HCT116 (cell line): Measurements from ENCODE around the gene TCERG1L. TPM values are rescaled to one million over a fixed set of nuclear protein-coding genes. Genes with fewer than 3 reads are reported as not detected.

Experiments used
- ATAC-seq: fragments of 200-7000 bp; cut with Tn5 transposase; 2 replicates; pipeline ENCODE4 v1.9.1; 2020; ENCODE audit warnings: mild to moderate bottlenecking, moderate library complexity
- BruUV-seq: library from RNA; stranded (reverse); fragments of 400-500 nt; replicated peaks from 2 replicates; lab custom pipeline; 2021; lab: Mats Ljungman, UMichigan
- CTCF ChIA-PET: fragments of 300-600 bp; sonication (Branson Sonifier 250); formaldehyde crosslinking; loops from one replicate; lab custom pipeline; 2021; ENCODE audit warnings: antibody characterized with exemption; lab: Charles Lee
- POLR2A ChIA-PET: fragments of 300-600, 350-600 bp; sonication (Branson Sonifier 250); formaldehyde crosslinking; loops from one replicate; lab custom pipeline; 2021; ENCODE audit warnings: antibody characterized with exemption; lab: Charles Lee
- RAD21 ChIA-PET, 2 experiments: fragments of 300-600 bp; sonication (Branson Sonifier 250); formaldehyde crosslinking; loops; one replicate each; lab custom pipeline; 2023; ENCODE audit warnings: low total read pairs in 2 of 2; ENCODE audit not compliant: uncharacterized antibody in 2 of 2, unreplicated experiment in 2 of 2, low non-redundant PET in 1 of 2; lab: Charles Lee
- DNase-seq: peaks from one replicate; pipeline ENCODE4 v3.0.0-alpha.2; 2010; ENCODE audit warnings: low read depth, low spot score
- H2AFZ ChIP-seq: fragments of 200-600 bp; shearing (Covaris generic), sonication (generic); 2 replicates; pipeline ENCODE4 v1.6.1; 2017; ENCODE audit warnings: low read depth, mixed run types, mixed read lengths, antibody characterized with exemption, low read length; ENCODE audit not compliant: poor library complexity, severe bottlenecking
- H3K27ac ChIP-seq: 2 replicates; pipeline ENCODE4 v1.5.1; 2012; ENCODE audit warnings: low read depth, low read length
- H3K27me3 ChIP-seq: fragments of 200-600 bp; sonication (generic); 2 replicates; pipeline ENCODE4 v1.6.1; 2016; ENCODE audit warnings: mixed run types, low read length, mixed read lengths; ENCODE audit not compliant: insufficient read depth
- H3K36me3 ChIP-seq, 2 experiments: fragments of 200-500 bp in 1 of 2; fragments of 200-600 bp in 1 of 2; sonication (Bioruptor generic) in 1 of 2; sonication (generic) in 1 of 2; 2 replicates each; pipeline versions ENCODE4 v1.5.1 to v1.6.1; 2014 to 2016; ENCODE audit warnings: low read length in 2 of 2, inconsistent platforms in 1 of 2, mixed read lengths in 1 of 2, mixed run types in 1 of 2; ENCODE audit not compliant: insufficient read depth in 2 of 2, control insufficient read depth in 1 of 2
- H3K4me1 ChIP-seq, 2 experiments: fragments of 200-600 bp in 1 of 2; sonication (generic) in 1 of 2; 2 replicates each; pipeline versions ENCODE4 v1.5.1 to v1.6.1; 2012 to 2017; ENCODE audit warnings: low read length in 2 of 2, inconsistent platforms in 1 of 2, mild to moderate bottlenecking in 1 of 2, mixed read lengths in 1 of 2, mixed run types in 1 of 2, moderate library complexity in 1 of 2; ENCODE audit not compliant: insufficient read depth in 2 of 2, control insufficient read depth in 1 of 2
- H3K4me2 ChIP-seq: fragments of 200-600 bp; sonication (generic); 2 replicates; pipeline ENCODE4 v1.6.1; 2017; ENCODE audit warnings: mixed run types, low read length, mixed read lengths
- H3K4me3 ChIP-seq, 2 experiments: fragments of 200-600 bp in 1 of 2; sonication (generic) in 1 of 2; replicated peaks in 1 of 2; 2 replicates each; pipeline ENCODE4 v1.5.1; 2011 to 2016; ENCODE audit warnings: low read length in 2 of 2, control low read depth in 1 of 2, low read depth in 1 of 2, mild to moderate bottlenecking in 1 of 2, mixed read lengths in 1 of 2, mixed run types in 1 of 2
- H3K79me2 ChIP-seq: fragments of 200-600 bp; sonication (generic); 2 replicates; pipeline ENCODE4 v1.6.1; 2017; ENCODE audit warnings: mild to moderate bottlenecking, mixed run types, low read length, moderate library complexity, mixed read lengths; ENCODE audit not compliant: insufficient read depth
- H3K9ac ChIP-seq: fragments of 200-600 bp; sonication (generic); 2 replicates; pipeline ENCODE4 v1.6.1; 2016; ENCODE audit warnings: low read length, mixed read lengths
- H3K9me2 ChIP-seq: fragments of 200-600 bp; sonication (generic), shearing (Covaris generic); 2 replicates; pipeline ENCODE4 v1.6.1; 2017; ENCODE audit warnings: mixed run types, mild to moderate bottlenecking, moderate library complexity; ENCODE audit not compliant: insufficient read depth
- H3K9me3 ChIP-seq, 2 experiments: fragments of 200-500 bp in 1 of 2; fragments of 200-600 bp in 1 of 2; sonication (Bioruptor generic) in 1 of 2; sonication (generic) in 1 of 2; 2 replicates each; pipeline ENCODE4 v1.6.1; 2014 to 2017; ENCODE audit warnings: low read length in 2 of 2, mixed read lengths in 2 of 2, inconsistent platforms in 1 of 2, low read depth in 1 of 2, mild to moderate bottlenecking in 1 of 2, mixed run types in 1 of 2, moderate library complexity in 1 of 2; ENCODE audit not compliant: control insufficient read depth in 1 of 2, insufficient read depth in 1 of 2
- H4K20me1 ChIP-seq: fragments of 200-600 bp; sonication (generic), shearing (Covaris generic); 2 replicates; pipeline ENCODE4 v1.6.1; 2017; ENCODE audit warnings: mixed run types, mild to moderate bottlenecking, moderate library complexity; ENCODE audit not compliant: insufficient read depth
- CBX3 ChIP-seq: IDR thresholded peaks from 2 replicates; pipeline ENCODE4 v1.6.1; 2012; ENCODE audit warnings: low read depth
- CEBPB ChIP-seq: IDR thresholded peaks from 2 replicates; pipeline ENCODE4 v1.6.1; 2012; ENCODE audit warnings: low read depth
- FOSL1 ChIP-seq: IDR thresholded peaks from 2 replicates; pipeline ENCODE4 v1.6.1; 2012; ENCODE audit warnings: low read depth
- POLR2A ChIP-seq: IDR thresholded peaks from 2 replicates; pipeline ENCODE4 v1.7.0; 2011; ENCODE audit warnings: borderline replicate concordance; ENCODE audit not compliant: insufficient read depth, insufficient read length; ENCODE audit errors: extremely low read depth
- POLR2AphosphoS5 ChIP-seq: IDR thresholded peaks from 2 replicates; pipeline ENCODE4 v1.6.1; 2011; ENCODE audit warnings: mild to moderate bottlenecking, low read depth, low read length, moderate library complexity
- RAD21 ChIP-seq: IDR thresholded peaks from 2 replicates; pipeline ENCODE4 v1.6.1; 2012; ENCODE audit warnings: low read depth, mild to moderate bottlenecking
- REST ChIP-seq: IDR thresholded peaks from 2 replicates; pipeline ENCODE4 v1.6.1; 2012; ENCODE audit warnings: low read depth
- SP1 ChIP-seq: IDR thresholded peaks from 2 replicates; pipeline ENCODE4 v1.6.1; 2012; ENCODE audit warnings: low read depth
- intact Hi-C: fragments of 100-400 bp; cut with micrococcal nuclease; formaldehyde crosslinking; loops from 2 replicates; pipeline ENCODE4 v1.10.0; 2022
- total RNA-seq: library from RNA; stranded (reverse); gene quantifications from one replicate; pipeline ENCODE4 v1.2.1, GENCODE V29; 2021; ENCODE audit not compliant: unreplicated experiment
- TF ChIP-seq, protein P1 (sequence below): IDR thresholded peaks from 2 replicates; pipeline ENCODE4 v1.6.1; 2012

The TCERG1L gene
- total RNA-seq, 1 experiment from 2014 or later, result not detected

- no peak for DNase-seq
- Histone ChIP-seq H3K9me3 (no peaks in the 10 kb centered on the region), H3K9me2 (no peaks in the 10 kb centered on the region), H3K4me3 (no peak overlapping the region), H4K20me1 (no peaks in the 10 kb centered on the region), H3K79me2 (no peaks in the 10 kb centered on the region), H3K27ac (no peak overlapping the region), H2AFZ (no peak overlapping the region), H3K4me1 (no peaks in the 10 kb centered on the region), H3K36me3 (no peaks in the 10 kb centered on the region), H3K4me2 (no peak overlapping the region), H3K27me3 (no peaks in the 10 kb centered on the region), H3K9ac (no peak overlapping the region)
- BruUV-seq, result no TSS peak
- no peak for TF ChIP-seq FOSL1
- no peak for TF ChIP-seq SP1
- intact Hi-C loops, result no loop called here
- RAD21 ChIA-PET, result no interaction called here
- no peak for ATAC-seq
- POLR2A ChIA-PET, result no interaction called here
- CTCF ChIA-PET, result no interaction called here
Observed at GRCh38 chr10:131249955-131250344, 61.6 kb downstream of the TCERG1L start.

DNA sequence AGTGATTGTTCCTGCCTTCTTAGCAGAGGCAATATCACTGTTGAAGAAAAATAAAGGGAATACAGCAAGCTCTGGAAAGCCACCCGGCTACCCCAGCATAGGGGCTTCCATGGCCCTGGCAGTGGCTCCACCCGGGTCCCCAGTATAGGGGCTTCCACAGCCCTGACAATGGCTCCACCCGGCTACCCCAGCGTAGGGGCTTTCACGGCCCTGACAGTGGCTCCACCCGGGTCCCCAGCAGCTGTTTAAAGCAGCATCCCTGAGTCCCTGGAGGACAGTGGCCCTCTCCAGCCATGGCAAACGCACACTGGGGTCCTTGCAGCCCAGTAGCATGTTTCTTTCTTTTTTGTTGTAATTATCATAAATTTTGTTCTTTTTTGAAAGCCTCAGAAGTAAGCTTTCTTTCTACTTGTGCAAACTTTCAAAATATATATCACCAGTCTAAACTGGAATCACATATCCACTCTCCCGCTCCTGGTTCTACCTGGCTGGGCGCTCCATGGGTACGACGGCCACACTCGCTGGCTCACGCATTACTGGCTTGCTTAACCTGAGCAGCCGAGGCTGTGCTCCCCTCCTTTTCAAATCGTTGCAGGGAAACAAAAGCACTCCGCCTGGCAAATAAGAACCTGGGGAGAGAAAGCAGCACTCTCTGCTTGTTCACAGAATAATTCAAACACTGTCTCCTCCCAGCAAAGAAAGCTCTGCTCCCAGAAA is 62.1 kb downstream of the TCERG1L start:
- ChIA-PET CTCF (no interaction called here), POLR2A (no interaction called here), RAD21 (no interaction called here)
- ATAC-seq (no peak), DNase-seq (no peak)
- H2AFZ ChIP-seq, result no peak overlapping the region
- no TSS peak for BruUV-seq
- TF ChIP-seq REST (no peak), RAD21 (no peak), CEBPB (no peak), POLR2AphosphoS5 (no peak), POLR2A (no peak), FOSL1 (no peak), CBX3 (no peak)
- TF ChIP-seq, protein P1, sequence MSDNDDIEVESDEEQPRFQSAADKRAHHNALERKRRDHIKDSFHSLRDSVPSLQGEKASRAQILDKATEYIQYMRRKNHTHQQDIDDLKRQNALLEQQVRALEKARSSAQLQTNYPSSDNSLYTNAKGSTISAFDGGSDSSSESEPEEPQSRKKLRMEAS, result no peak
- H3K9me3 ChIP-seq, result no peaks in the 10 kb centered on the region
- no peaks in the 10 kb centered on the region for H4K20me1 ChIP-seq
- H3K4me3 ChIP-seq, result no peak overlapping the region
- no peak overlapping the region for H3K9ac ChIP-seq
- H3K79me2 ChIP-seq, result no peaks in the 10 kb centered on the region
- H3K27ac ChIP-seq, result no peak overlapping the region
- no peaks in the 10 kb centered on the region for H3K36me3 ChIP-seq
- no peaks in the 10 kb centered on the region for H3K27me3 ChIP-seq
- intact Hi-C loops, result no loop called here
- no peaks in the 10 kb centered on the region for H3K9me2 ChIP-seq
- no peaks in the 10 kb centered on the region for H3K4me1 ChIP-seq
- no peak overlapping the region for H3K4me2 ChIP-seq
